GM19395 (cell line): ENCODE measurements around the gene BEND5.

Source experiments
- ATAC-seq: cut with Tn5 transposase; IDR thresholded peaks from one replicate; pipeline ENCODE4 v1.9.1; 2021; ENCODE audit warnings: mild to moderate bottlenecking, moderate library complexity; ENCODE audit not compliant: unreplicated experiment

Gene BEND5, protein sequence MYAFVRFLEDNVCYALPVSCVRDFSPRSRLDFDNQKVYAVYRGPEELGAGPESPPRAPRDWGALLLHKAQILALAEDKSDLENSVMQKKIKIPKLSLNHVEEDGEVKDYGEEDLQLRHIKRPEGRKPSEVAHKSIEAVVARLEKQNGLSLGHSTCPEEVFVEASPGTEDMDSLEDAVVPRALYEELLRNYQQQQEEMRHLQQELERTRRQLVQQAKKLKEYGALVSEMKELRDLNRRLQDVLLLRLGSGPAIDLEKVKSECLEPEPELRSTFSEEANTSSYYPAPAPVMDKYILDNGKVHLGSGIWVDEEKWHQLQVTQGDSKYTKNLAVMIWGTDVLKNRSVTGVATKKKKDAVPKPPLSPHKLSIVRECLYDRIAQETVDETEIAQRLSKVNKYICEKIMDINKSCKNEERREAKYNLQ

DNA sequence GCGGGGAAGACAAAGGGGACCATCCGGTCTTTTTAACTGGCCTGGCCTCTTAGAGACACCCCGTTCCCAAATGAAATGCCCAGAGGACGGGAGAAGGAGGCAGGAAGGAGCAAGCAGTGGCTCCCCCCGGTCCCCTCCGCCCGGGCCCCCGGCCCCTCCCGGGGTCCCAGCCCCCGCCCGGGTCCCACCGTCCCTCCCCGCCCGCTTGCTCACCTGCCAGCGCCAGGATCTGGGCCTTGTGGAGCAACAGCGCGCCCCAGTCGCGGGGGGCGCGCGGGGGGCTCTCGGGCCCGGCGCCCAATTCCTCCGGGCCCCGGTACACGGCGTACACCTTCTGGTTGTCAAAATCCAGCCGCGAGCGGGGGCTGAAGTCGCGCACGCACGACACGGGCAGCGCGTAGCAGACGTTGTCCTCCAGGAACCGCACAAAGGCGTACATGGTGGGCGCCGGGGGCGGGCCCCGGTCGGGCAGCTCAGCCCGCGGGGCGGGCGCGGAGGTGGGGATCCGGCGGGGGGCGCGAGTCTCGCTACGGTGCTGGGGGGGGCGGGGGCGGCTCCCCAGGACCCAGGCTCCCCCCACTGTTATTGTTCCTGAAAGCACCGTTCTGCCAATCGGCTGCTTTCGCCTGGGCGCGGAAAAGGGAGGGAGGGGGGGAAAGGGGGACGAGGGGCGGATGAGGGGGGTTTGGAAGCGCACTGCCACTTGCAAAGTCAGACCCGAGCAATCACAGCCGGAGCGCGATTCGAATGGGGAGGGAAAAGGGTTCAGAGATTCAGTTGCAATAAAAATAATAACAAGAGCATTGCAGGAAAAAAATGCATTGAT, at the start of gene BEND5:
BEND5 (minus strand) TSS at position 499 of the 826 bp plus-strand sequence; CDS start at position 439, 60 bp downstream.
- ATAC-seq, result no peak

DNA sequence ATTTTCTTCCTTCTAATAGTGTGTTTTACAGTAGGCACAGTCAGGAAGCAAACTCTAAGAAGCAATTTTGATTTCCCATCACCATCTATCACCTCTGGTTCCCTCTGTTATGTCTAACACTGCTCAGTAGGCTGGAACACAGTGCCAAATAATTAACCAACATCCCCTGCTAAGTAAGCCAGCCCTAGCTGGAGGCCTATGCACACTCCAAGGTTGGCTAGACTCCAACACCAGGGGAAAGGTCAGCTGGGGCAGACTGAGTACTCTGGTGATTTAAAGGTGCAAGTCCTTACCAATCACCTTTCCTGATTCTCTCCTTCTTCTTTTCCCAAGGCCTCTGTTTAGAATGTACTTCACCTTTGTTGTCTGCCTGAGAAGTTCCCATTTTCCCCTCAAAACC, 46.5 kb upstream of the BEND5 start:
- ATAC-seq, result no peak

DNA sequence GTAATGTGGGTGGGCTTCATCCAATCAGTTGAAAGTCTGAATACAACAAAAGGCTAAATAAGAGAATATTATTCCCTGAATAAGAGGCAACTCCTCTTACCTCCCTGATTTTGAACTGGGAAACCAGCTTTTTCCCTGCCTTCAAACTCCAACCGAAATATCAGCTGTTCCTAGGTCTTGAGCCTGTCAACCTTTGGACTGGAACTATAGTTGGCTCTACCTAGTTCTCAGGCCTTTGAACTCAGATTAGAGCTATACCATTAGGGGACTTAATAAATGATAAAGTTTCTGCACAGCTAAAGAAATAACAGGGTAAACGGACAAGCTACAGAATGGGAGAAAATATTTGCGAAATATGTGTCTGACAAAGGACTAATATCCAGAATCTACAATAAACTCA, 43.8 kb upstream of the BEND5 start:
- no peak for ATAC-seq

DNA sequence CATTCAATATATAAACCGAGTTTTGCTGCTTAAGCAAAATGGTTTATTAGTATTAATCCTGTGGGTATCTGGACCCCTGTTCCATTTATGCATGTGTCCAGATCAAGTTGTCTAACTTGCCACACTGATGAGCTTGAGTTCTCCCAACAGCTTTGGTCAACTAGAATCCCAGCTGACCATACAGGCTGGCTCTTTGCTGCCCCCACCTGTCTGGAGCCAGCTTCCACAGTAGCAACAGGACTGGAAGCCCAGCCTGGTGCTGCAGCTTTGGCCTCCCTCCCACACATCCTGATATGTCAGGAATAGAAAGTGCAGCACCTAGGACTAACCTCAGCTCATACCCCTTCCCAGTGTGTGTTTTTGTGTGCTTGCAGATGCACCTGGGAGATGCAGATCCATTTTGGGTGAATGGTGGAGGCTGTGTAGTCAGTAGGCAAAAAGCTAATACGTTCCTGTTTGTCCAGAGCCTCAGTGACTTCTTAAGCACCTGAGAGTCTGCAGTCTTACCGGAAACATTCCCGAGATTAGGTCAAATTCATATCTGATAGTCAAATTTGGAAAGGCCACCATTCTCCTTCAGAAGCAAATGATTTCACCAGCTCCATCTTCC, 40.9 kb upstream of the BEND5 start:
- ATAC-seq, result peak; percentile 88

DNA sequence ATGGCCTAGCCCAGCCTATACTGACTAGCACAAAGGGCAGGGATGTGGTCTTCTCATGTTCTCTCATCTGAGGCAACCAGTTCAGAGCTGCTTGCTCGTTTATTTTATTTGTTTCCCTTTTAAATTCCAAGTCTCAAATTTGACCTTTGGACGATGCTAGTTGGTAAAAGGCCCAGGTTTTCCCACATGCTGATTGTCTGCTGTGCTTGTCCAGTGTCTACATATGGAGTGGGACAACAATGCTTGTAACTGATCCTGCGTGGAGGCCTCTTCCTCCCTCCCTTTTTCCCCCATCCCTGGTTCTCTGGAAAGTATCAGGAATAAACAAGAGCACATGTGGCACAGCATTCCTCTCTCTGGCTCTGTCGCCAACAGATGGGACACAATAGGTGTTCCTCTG, 34.0 kb upstream of the BEND5 start:
- ATAC-seq, result no peak

DNA sequence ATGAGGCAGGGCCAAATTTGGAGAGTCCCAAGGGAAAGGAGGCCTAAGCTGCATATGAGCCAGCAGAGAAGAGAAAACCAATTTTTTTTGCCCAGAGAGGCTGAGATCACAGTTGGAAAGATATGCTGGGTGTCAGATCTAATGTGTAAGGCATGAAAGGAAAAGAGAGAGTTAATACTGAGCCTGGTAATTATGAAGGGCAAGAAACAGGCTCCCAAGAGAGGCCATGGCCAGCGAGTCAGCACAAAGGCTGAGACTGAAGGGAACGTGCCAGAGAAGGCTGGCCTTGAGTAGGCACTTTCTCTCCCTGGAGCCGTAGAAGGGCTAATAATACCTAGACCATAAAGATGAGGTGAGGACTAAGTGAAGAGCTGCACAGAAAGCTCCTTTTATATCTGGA, 31.8 kb upstream of the BEND5 start:
- ATAC-seq, result no peak

DNA sequence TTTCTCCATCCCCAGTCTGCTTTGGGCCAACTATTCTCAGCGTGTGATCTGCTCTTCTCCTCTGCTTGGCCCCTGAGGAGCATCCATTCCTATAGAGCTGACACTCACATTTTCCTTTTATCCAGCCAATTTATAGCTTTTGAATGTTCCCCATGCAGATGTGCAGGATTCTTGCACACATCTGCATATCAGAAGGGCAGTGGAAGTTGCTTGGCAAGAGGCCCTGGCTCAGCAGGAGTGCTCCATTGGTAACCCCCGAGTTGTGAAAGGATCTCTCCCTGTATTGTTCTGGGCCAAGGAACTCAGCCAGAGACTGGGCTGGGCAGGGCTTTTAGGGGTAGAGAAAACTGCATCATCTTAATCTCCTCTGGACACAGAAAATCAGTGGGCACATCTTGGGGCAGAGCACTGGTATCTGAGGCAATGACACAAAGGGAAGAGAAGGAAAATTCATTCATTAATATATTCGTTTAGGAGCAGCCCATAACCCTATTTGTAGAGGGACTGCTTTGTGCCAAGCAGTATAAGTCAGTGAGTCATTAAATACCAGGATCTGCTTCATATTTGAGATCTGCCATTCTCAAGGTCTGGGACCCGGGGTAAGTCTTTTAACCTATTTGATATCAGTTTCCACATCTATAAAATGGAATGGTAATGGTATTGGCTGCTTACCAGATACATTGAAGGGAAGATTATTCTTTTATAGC, 31.0 kb upstream of the BEND5 start:
- no peak for ATAC-seq

DNA sequence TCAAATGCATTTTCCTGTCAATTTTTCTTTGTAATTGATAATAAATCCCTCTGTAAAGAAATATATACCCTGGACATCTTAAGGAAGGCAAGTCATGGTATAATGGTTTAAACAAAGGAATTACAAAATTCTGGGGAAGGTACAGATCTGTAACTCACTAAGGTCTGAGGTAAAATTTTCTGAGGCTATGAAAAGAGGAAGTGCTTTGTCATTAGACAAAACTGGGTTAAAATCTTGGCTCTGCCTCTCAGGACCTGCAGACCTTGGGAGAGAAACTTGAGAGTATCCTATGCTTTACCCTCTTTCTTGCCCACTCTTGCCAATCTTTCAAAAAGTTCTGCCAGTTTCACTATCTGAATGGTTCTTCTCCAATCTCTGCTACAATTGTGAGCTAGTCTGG, 26.8 kb upstream of the BEND5 start:
- ATAC-seq, result no peak

DNA sequence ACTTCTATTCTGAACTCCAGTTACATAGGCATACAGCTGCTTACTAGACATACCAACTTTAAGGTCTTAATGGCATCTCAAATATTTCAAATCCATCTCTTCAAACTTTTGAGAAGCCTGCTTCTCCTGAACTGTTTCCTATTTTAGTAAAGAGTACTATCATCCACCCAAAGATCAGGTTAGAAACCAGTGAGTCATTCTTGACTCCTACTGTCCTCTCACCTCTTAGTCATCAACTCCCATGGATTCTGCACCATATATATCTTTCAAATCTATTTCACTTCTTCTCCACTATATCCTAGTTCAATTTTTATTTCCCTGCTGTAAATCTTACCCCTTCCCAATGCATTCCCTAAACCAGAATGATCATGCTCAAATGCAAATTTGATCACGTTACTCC, 18.1 kb upstream of the BEND5 start:
- no peak for ATAC-seq

DNA sequence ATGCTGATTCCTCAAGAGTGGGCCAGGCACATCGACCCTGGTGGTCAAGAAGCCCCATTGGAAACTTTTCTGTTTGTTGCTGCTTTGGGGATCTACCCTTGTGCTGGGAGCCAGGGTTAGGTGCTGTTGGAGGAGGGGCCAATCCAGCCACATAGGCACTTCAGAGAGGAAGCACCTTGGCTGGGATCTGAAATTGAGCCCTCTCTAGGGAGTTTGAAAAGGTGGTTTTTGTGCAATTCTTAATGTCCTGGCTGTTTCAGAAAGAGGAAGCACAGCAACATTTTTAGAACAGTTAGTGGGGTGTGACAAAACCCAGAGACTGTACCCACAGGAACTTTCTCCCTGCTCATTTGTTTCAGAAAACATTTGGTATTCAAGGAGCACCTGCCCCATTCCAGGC, 17.2 kb upstream of the BEND5 start:
- ATAC-seq, result peak; percentile 75

DNA sequence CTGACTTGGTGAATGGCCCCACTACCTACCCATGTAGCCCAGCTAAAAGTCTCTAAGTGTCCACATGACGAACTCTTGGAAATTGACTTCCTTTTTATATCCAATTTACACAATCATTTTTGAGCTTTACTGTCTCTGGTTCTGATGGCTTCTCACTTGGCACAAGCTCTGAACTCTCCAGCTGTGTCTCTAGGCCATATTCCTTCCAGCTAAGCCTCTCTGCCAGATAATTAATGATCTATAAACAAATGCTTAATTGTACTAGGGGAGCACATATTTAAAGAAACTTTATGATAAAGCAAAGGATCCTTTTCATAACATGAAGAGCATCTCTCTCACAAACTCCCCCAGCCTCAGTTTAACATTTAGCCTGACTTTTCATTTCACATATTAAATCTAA, 16.3 kb upstream of the BEND5 start:
- no peak for ATAC-seq

DNA sequence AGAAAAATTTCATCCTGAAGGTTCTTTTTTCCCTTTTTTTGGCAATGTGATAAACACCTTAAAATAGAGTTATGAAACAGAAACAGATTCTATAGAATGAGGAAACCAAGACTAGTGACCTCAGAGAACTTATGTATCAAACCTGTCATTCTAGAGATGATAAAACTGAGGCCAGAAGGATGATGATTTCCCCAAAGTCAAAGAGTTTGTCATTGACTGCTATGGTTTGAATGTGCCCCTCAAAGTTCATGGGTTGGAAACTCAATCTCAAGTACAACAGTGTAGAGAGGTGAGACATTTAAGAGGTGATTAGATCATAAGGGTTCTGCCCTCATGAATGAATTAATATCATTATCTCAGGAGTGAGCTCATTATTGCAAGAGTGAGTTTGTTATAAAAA, 13.7 kb upstream of the BEND5 start:
- peak; percentile 55 for ATAC-seq

DNA sequence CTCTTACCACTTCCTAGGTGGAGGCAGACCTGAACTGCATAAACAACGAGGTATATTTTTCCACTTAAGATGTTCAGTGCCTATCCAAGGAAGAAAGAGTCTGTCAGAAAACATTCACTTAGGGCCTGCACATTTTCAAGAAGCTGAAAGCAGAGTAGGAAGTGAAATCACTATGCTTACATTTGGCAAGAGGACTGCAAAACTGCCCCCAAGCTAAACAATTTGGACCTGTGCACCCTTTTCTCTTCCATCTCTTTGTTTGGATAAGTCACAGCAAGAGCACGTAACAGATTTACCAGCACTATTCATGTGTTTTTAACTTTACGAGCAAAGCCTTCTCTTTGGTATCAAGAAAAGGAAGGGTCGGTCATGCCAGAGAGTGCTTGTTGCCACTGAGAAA, 13.2 kb upstream of the BEND5 start:
- peak; percentile 38 for ATAC-seq

DNA sequence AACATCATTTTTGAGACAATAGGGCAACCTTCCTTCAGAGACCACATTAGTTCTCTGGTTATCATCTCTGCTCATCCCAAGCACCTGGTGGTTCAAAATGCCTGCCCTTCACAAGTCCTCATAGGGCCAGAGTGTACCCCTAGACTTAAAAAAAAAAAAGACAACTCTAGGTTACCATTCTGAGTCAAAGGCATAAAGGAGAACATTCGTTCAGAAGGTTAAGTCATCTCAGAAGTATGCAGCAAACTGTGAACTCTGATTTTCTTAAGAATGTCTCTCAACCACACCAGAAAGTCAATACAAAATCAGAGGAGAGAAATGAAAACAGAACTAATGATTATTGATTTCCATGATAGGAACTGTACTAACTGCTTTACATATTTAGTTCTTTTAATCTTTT, 9.2 kb upstream of the BEND5 start:
- ATAC-seq, result no peak

DNA sequence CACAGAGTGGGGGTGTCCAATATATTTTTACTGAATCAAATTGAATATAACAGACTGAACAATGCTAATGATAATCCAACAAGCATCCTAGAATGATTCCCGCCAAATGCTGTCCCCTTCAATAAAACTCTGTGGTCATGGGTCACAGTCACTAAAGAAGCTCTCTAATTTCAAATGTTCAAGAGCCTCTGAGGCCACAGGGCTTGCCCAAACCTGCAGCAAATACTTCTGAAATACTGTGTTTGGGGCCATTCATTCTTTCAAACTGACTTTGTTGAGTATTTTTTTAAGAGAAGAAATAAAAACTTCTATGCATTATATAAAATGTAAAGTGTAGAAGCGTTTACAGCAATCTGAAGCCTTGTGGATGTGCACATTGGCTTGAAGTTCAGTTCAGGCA, 7.6 kb upstream of the BEND5 start:
- no peak for ATAC-seq

DNA sequence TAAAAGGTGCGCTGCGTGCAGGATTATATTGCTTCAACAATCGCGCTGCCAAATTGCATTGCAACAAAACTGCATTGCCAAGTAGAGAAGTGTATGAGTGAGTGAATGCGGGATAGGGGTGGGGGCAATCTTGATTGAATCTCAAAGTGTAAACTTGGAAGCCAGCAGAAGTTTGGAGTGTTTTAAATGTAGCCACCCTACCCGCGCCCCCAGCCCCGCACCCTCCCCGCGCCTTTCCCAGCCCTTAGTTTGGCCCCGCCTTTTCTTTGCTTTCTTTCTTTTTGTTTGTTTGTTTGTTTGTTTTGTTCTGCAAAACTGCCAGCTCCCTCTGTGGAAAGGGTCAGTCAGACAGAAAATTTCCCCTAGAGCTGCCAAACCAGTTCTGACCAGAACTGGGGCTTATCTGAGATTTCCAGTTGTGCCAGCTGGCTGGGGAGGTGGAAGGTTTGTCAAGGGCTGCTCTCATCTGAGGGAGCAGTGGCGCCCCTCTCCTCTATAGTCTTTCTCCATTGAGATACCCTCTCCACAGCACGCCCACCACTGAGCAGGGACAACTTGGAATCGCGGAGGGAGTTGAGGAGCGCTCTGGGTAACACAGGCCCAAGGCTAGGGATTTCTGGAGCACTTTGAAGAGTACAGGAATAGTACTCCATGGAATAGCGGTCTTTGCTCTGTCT, 666 bp upstream of the BEND5 start:
- ATAC-seq, result no peak

DNA sequence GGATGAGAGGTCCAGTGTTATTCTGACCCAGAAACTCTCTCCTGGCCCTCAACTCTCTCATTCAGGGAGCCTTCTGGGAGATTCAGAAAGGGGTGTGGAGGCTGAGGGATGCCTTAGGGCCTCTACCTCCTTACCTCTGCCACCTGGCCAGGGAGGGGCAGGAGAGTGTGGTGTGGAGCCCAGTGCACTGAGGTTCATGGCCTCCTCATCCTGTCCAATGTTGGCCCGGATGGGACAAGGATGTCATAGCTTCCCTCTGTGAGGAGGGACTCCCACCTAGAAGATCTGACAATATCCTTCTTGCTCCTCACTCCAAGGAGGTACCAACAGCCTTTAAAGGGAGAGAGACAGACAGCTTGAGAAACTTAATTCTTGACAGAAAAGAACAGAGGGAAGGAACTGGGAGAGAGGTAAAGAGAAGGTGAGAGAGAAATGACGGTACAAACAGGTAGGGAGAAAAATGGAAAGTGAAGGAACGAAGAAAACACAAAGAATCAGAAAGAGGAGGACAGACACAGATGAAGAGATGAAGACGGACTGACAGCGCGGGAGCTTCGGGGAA, 779 bp downstream of the BEND5 start:
- no peak for ATAC-seq

DNA sequence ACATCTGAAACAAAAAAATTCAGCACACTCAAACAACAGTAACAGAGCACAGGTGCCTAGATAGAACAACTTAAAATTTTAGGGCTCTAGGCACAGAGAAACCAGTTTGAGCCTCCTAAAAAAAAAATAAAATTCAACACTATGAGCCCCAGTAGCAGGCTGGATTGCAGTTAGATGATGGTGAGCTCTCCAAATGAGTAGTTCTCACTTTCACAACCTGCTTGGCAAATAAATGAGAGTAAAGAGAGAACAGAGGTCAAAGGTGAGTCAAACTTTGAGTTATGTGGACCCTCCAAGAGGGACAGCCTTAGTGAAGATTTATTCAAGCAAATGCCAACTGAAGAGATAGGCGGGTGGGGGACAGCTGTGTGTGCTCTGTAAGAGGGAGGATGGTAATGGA, 3.6 kb downstream of the BEND5 start:
- peak; percentile 65 for ATAC-seq

DNA sequence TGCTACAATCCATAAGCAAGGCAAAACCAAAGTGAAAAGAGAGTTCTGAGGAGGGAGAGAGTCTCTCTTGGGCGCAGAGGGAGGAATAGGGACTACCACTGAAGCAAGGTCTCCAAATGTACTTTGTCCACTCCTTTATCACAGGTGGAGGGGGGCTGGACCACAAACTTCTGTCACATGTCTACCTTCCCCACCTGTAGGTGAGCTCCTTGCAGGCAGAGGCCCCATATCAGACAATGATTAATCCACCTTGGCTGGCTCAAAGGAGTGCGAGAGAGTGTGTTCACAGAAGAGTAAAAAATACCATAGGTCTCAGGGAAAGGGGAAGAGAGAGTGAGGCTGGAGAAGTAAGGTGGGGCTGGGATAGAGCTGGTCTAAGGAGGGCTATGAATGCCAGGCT, 4.5 kb downstream of the BEND5 start:
- ATAC-seq, result no peak

DNA sequence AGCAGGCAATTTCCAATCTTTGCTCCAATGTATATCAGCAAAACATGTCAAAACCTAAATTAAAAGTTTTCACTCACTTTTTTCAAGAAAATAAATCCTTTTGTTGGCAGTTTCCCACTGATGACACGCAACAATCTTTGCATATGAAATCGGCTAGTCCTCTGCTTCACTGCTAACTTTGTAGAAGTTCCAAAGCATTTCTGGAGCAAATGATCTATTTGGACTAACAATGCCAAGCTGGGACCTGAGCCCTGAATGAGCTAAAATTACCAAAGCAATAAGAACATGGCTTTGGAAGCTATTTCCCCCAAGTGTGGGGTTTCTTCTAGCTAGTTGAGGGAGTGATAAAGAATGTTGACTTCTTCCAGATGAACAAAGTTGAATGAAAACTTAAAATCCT, 5.1 kb downstream of the BEND5 start:
- ATAC-seq, result no peak
